Fibroblast of lung (primary cell): Measurements from ENCODE around the gene PLCG2.

Experiments used
- CTCF ChIP-seq, 2 donors: IDR thresholded peaks in 1 of 2; conservative IDR thresholded peaks in 1 of 2; 1 replicate in 1 of 2; 2 replicates in 1 of 2; pipeline ENCODE4 v1.5.1; 2011 to 2012; ENCODE audit warnings: low read length in 2 of 2, control low read depth in 1 of 2, inconsistent platforms in 1 of 2, low read depth in 1 of 2, mild to moderate bottlenecking in 1 of 2
- EZH2 ChIP-seq: IDR thresholded peaks from 2 replicates; pipeline ENCODE4 v1.5.1; 2012; ENCODE audit warnings: low read length, control low read depth, mild to moderate bottlenecking; ENCODE audit errors: missing control alignments

DNA sequence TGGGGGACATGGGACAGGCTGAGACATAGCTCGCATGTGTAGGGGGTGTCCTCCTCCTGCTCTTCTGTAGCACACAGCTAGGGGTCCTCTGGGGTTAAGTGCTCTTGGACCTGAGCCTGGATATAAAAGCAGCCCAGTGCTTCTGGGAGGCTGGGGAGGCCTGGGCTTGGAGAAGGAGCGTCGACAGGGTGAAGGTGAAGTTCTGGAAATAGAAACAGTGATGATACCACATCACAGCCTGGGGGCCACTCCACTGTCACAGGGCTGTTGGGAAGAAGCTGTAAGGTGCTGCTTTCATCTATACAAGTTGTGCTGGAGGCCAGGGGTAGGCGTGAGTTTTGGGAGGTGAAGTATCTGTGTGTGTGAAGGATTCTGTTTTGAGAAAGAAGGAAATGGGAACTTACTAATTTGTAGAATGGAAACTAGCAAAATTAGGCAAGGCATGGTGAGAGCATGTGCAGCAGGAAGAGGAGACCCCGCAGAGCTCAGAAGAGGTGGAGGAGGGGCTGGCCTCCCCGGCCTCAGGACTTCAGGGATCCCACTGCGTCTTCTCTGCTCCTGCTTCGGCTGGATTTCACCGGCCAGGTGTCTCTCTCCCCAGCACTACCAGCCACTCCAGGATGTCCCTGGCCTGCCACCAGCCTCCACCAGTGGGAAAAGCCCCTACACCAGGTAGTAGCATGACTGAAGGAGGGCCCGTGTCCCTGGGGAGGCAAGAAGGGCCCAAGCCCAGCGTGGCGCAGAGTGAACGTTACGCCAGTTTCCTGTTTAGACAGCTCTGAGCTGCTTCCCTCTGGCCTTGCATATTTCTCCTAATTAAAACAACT lies 19.4 kb downstream of the PLCG2 start:
- TF ChIP-seq EZH2, result no peak
- TF ChIP-seq CTCF (conservative IDR thresholded peaks at IDR 0.05 in 1 of 2, IDR thresholded peaks at IDR 0.05 in 1 of 2; ENCODE audit: low read depth in 1 of 2, low read length in 2 of 2), result no peak
